Thoracic aorta (tissue), 2 donors: ENCODE measurements around the gene ABCC3. TPM values are rescaled to one million over a fixed set of nuclear protein-coding genes. Genes with fewer than 3 reads are reported as not detected.

ENCODE experiments used
- ATAC-seq: fragments of 150-250 bp; one replicate; pipeline ENCODE4 v1.8.0; 2017; ENCODE audit warnings: low read depth; ENCODE audit not compliant: insufficient number of reproducible peaks, low FRiP score
- DNase-seq: peaks from one replicate; pipeline ENCODE4 v3.0.0-alpha.2; 2020; ENCODE audit warnings: low spot score
- H3K27ac ChIP-seq, 2 donors: fragments of 200-600 bp; sonication (generic); 1 replicate in 1 of 2; 2 replicates in 1 of 2; pipeline ENCODE4 v1.5.1; 2016; ENCODE audit warnings: mild to moderate bottlenecking in 2 of 2, moderate library complexity in 2 of 2
- H3K27me3 ChIP-seq: fragments of 200-600 bp; sonication (generic); replicated peaks from 2 replicates; pipeline ENCODE4 v1.6.0; 2016; ENCODE audit warnings: mild to moderate bottlenecking; ENCODE audit not compliant: insufficient read depth
- H3K36me3 ChIP-seq: fragments of 200-600 bp; sonication (generic); one replicate; pipeline ENCODE4 v1.5.1; 2016
- H3K4me1 ChIP-seq, 2 donors: fragments of 200-600 bp; sonication (generic); 1 replicate in 1 of 2; 2 replicates in 1 of 2; pipeline versions ENCODE4 v1.5.1 to v1.6.0; 2016; ENCODE audit warnings: low read depth in 2 of 2, mild to moderate bottlenecking in 1 of 2; ENCODE audit not compliant: control insufficient read depth in 1 of 2
- H3K4me3 ChIP-seq: fragments of 200-600 bp; sonication (generic); 2 replicates; pipeline ENCODE4 v1.5.1; 2016; ENCODE audit warnings: mild to moderate bottlenecking
- H3K9me3 ChIP-seq: fragments of 200-600 bp; sonication (generic); 2 replicates; pipeline ENCODE4 v1.5.1; 2016
- total RNA-seq, 2 donors: library from RNA; depleted of rRNA; stranded (reverse); fragments of >200 nt; gene quantifications; one replicate each; pipeline versions ENCODE4 v1.1.0 to v1.2.3, GENCODE V29; 2016
- TF ChIP-seq, protein P1 (sequence below): fragments of 200-600 bp; sonication (generic); IDR thresholded peaks from one replicate; pipeline ENCODE4 v1.5.1; 2019; ENCODE audit warnings: antibody characterized with exemption

The ABCC3 gene
- total RNA-seq, 2 donors from 2014 or later: 72.7 to 143 TPM

DNA sequence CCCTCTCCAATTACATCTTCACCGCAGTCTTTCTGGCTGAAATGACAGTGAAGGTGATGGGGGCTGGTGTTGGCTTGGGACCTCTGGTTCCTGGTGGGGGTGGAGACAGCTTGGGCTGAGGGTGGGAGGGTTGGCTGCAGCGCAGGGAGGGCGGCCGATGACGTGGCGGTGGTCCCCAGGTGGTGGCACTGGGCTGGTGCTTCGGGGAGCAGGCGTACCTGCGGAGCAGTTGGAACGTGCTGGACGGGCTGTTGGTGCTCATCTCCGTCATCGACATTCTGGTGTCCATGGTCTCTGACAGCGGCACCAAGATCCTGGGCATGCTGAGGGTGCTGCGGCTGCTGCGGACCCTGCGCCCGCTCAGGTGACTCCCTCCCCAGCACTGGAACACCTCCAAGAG lies 31.8 kb upstream of the ABCC3 start:
- ATAC-seq: no peak
- H3K9me3 ChIP-seq: no peaks in the 10 kb centered on the region
- TF ChIP-seq, protein P1, sequence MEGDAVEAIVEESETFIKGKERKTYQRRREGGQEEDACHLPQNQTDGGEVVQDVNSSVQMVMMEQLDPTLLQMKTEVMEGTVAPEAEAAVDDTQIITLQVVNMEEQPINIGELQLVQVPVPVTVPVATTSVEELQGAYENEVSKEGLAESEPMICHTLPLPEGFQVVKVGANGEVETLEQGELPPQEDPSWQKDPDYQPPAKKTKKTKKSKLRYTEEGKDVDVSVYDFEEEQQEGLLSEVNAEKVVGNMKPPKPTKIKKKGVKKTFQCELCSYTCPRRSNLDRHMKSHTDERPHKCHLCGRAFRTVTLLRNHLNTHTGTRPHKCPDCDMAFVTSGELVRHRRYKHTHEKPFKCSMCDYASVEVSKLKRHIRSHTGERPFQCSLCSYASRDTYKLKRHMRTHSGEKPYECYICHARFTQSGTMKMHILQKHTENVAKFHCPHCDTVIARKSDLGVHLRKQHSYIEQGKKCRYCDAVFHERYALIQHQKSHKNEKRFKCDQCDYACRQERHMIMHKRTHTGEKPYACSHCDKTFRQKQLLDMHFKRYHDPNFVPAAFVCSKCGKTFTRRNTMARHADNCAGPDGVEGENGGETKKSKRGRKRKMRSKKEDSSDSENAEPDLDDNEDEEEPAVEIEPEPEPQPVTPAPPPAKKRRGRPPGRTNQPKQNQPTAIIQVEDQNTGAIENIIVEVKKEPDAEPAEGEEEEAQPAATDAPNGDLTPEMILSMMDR: no peak

DNA sequence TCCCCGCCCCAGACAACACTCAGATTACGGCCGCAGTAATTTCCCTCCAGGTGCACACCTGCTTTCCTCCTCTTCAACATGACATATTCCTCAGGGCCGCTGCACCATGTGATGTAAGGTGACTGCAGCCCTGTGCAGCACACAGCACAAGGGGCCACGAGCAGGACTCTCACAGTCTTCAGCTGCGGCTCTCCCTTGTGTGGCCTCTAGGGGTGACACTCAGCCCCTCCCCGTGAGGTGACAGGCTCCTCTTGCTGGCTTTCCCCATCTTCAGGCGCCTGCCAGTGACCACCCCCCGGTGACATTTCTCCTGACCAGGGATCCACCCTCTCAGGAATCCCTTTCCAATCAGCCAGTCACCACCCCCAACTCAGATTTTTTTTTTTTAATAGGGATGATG lies 31.3 kb upstream of the ABCC3 start:
- Histone ChIP-seq H3K27me3 (no peaks in the 10 kb centered on the region), H3K36me3 (no peaks in the 10 kb centered on the region), H3K4me1 (peaks cover 8 to 12% of the 10 kb centered on the region in 2 donors), H3K9me3 (no peaks in the 10 kb centered on the region), H3K4me3 (no peak overlapping the region), H3K27ac (no peak overlapping the region)
- no peak for ATAC-seq
- TF ChIP-seq, protein P1: no peak
- DNase-seq: no peak

More for the DNA sequence above, 31.8 kb upstream of the ABCC3 start:
- Histone ChIP-seq H3K4me1 (peaks cover 8 to 12% of the 10 kb centered on the region in 2 donors), H3K27ac (no peak overlapping the region), H3K27me3 (no peaks in the 10 kb centered on the region), H3K4me3 (no peak overlapping the region), H3K36me3 (no peaks in the 10 kb centered on the region)
- DNase-seq: no peak

DNA sequence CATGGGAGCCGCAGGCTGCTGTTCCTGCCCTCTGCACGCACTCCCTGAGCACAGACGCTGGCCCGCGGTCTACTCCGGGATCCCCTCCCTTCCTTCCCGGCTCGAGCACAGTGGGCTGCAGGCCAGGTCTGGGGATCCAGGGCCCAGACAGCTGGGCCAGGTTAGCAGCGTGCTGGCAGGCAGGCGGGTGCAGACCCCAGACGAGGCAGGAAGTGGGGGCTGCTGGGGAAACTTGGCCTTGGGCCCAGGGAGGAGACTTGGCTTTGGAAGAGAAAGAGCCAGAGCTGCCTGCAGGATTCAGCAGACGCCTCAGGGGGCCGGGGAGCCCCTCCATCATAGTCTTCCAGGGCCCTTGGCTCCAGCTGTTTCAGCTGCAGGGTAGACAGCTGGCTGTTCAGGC lies 30.2 kb upstream of the ABCC3 start:
- DNase-seq (no peak), ATAC-seq (no peak)
- Histone ChIP-seq H3K4me1 (peaks cover 8 to 12% of the 10 kb centered on the region in 2 donors), H3K27ac (no peak overlapping the region), H3K27me3 (no peaks in the 10 kb centered on the region), H3K9me3 (no peaks in the 10 kb centered on the region), H3K4me3 (peak overlapping the region; percentile 44), H3K36me3 (no peaks in the 10 kb centered on the region)
- TF ChIP-seq, protein P1: no peak

DNA sequence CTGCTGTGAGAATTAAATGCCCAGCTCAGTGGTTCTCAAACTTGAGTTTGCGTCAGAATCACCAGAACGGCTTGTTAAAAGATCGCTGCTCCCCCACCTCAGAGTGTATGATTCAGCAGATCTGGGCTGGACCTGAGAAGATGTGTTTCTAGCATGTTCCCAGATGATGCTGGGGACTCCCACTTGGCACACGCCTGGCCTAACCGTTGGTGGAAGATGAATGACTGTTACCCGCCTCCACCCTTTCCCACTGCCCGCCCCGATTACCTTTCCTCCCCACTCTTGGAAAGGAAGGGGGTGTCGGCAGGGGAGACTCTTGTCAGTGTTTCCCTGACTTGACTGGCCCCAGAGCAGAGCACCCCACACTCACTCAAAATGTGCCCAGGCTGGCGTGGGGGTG lies 29.3 kb upstream of the ABCC3 start:
- Histone ChIP-seq H3K27me3 (no peaks in the 10 kb centered on the region), H3K4me3 (no peak overlapping the region), H3K27ac (no peak overlapping the region), H3K4me1 (peaks cover 8 to 12% of the 10 kb centered on the region in 2 donors), H3K9me3 (no peaks in the 10 kb centered on the region), H3K36me3 (no peaks in the 10 kb centered on the region)
- DNase-seq (no peak), ATAC-seq (no peak)
- TF ChIP-seq, protein P1: no peak

DNA sequence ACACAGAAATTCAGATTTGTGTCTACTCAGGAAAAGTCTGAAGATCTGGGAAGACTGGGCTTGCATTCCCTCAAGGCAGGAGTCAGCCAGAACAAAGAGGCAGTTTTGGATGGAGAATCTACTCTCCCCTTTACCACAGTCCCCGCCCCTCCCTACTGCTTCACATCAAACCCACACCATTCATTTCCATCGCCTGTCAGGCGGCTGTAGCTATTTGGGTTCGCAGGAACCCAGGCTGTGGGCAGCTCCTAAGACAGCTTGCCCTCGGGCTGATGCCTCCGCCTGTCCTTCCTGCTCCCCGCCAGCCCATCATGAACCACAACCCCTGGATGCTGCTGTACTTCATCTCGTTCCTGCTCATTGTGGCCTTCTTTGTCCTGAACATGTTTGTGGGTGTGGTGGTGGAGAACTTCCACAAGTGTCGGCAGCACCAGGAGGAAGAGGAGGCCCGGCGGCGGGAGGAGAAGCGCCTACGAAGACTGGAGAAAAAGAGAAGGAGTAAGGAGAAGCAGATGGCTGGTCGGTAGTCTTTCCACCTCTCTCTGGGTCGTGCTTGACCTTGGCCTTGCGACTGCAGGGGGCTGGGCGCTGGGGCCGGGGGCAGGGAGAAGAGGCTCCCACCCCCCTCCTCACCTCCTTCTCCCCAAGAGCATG lies 27.0 kb upstream of the ABCC3 start:
- TF ChIP-seq, protein P1: no peak
- H3K27ac ChIP-seq: no peak overlapping the region
- no peak for ATAC-seq

More for the DNA sequence above, 27.0 kb upstream of the ABCC3 start:
- Histone ChIP-seq H3K4me1 (peaks cover 8 to 12% of the 10 kb centered on the region in 2 donors), H3K36me3 (no peaks in the 10 kb centered on the region), H3K27me3 (no peaks in the 10 kb centered on the region), H3K4me3 (no peak overlapping the region), H3K9me3 (no peaks in the 10 kb centered on the region)
- no peak for DNase-seq
